Measurements from ENCODE around the gene E2F8.

The E2F8 gene

DNA sequence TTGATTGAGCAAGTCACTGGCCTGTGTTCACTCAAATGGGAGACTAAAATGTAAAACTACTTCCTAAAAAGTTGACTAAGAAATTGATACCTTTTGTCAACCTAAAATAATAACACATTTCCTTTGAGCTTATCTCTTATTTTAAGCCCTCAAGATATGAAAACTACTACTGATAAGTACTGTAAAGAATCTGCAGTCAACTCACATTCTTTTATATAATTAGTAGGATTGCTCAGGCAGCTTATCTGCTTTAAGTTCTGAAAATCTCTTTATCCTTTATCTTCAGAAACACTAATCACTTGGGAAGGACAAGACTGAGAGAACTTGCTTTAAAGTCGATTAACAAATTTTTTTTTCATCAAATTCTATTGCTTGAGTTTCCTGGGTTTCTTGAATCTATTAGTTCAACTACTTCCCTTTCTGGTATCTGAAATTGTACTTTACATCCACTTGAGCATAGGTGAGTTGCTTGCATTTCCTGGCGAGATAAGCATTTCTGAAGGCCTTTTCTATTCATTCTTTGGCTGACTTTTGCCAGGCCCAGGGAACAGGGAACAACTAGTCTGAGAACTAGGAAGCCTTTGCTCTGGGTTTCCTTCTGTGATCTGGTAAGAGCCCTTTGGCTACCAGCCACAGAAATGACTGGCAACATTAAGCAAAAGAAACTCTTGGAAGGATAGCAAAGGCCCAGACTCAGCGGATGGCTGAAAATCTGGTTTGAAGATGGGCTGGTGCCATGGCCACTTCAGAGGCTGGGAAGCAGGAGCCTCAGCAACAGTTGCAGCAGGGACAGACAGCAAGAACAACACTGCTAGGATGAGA, 19.6 kb downstream of the E2F8 start:
- DNase-seq (ENCODE audit: low read depth in 2 of 2) = no peak

DNA sequence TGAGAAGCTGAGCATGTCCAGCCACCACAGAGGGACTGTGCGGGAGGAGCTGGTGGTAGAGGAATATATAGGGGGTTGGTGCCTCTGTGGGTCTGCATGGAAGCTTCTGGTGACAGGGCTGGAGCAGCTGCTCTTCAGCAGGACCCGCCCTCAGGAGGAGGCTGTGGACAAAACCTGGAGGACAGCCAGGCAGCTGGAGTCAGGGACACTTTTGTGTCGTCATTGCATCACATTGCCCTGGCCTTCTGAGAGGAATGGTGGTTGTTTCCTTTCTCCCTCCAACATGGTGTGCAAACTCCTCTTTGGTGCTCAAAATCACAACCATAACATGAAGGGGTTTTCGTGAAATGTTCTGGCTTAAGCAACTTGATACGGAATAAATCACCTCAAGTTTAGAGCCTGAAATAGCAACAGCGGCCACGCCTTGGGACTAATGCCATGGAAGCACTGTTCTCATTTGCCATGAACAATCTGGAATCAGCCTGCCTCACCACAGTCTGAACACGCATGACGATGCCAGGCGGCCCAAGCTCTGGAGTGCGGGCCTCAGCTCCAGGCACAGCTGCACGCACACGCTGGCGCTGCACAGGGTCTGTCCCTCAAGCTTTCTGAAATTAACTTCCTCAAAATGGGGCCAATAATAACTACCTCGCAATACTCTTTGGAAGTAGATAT, 21.8 kb downstream of the E2F8 start:
- no peak for DNase-seq (ENCODE audit: low read depth in 2 of 2)

DNA sequence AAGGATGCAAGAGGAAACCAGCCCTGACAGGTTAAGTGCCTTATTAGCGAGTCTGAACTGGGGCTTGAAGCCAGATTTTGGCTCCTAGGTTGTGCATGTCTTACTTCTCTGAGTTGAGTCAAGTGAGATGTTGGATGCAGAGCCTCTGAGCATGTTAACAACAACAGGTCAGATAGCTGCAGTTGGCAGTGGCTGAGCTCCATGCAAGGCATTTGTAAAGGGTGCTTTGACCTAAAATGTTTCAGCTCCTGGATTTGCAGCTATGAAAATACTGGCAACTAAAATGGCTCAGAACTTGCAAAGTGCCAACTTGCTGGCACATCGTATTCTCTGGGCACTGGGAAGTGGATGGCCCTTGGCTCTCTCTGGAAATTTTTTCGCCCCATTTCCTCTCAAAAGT, 22.5 kb downstream of the E2F8 start:
- DNase-seq (ENCODE audit: low read depth in 2 of 2) = no peak

DNA sequence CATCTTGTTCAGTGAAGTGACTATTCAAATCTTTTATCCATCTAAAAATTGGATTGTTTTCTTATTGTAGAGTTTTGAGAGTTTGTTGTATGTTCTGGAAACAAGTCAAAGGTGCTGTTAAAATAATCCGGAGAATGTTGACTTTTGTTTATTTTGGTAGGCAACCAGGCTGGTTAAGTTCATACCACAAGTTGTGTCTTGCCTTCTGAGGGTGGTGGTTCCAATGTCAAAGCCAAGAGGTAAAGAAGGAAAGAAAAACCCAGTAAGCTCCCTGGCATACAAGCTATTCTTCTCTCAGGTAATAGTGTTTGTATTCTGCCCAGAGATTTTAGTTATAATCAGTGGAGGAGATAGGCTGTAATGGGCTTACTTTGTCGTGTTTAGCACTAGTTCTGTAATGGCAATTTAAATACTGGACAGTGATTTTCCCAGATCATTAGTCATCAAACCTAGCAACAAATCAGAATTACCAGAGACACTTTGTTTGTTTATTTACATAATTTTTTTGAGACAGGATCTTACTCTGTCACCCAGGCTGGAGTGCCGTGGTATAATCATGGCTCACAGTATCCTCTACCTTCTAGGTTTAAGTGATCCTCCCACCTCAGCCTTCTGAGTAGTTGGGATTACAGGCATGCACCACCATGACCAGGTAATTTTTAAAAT, 23.9 kb downstream of the E2F8 start:
- DNase-seq (ENCODE audit: low read depth in 2 of 2) = no peak

DNA sequence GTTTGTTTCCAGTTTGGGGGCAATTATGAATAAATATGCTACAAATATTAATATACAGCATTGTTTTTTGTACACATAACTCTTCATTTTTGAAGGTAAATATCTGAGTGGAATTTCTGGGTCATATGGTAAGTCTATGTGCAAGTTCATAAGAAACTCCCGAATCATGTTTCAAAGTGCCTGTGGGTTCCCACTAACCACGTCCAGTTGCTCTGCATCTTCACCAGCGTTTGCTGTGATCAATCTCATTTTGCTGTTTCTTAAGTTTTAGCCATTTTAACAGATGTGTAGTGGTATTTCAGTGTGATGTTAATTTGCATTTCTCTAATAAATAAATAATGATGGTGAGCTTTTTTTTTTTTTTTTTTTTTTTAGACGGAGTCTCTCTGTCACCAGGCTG, 24.7 kb downstream of the E2F8 start:
- no peak for DNase-seq (ENCODE audit: low read depth in 2 of 2)

DNA sequence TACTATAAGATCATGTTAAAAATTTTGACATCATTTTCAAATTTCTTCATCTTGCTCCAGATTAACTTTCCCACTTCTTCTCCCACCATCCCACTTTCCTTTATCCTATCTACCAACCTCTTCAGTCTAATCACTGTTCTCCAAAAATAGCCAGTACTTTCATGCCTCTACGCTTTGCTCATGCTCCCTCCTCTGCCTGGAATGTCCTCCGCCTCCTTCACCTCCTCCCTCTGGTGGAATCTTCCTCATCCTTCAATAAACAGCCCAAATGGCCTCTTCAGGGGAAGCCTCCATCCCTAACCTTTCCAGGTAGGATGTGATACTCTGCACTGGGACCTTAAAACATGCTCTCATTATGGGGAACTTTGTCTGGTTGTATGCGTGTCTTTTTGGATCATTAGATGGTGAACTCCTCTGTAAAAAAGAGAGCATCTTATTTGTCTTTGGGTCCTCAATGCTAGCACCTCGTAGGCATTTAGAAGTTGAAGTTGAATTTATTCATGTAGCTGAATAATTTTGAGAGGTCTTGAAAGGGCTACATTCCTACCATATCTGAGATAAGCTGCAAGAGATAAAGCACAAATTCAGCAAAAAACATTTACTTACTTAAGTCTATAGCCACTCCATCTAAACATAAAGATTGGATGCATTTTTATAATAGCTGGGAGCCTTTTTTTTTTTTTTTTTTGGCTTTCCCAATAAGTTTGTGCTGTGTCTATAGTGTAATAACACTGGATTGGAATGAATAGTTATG, 31.0 kb downstream of the E2F8 start:
- no peak for DNase-seq (ENCODE audit: low read depth in 2 of 2)

DNA sequence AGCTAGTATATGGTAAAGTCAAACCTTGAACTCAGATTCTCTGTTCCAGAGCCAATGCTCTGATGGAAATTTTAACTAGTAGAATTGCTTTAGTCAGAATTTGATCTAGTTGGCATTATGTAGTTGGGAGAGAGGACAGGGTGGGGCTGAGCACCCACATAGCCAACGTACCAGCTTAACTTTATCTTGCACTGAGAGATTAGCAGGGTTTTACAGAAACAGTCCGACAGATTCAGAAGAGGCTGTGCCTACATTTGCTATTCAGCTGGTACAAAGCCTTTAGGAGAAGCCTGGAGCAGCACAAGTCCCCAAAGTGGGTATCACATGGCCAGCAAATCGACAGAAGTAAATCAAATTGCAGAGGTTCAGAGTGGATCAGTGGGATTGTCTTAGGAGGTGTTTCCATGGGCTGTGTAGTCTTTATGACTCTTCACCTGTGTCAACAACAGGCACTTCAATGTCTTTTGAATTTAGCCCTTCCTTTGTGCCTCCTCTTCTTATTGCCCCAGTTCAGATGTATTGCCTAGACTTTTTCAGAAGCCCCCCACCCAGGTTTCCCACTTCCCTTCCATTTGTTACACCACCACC, 31.7 kb downstream of the E2F8 start:
- no peak for DNase-seq (ENCODE audit: low read depth in 2 of 2)

DNA sequence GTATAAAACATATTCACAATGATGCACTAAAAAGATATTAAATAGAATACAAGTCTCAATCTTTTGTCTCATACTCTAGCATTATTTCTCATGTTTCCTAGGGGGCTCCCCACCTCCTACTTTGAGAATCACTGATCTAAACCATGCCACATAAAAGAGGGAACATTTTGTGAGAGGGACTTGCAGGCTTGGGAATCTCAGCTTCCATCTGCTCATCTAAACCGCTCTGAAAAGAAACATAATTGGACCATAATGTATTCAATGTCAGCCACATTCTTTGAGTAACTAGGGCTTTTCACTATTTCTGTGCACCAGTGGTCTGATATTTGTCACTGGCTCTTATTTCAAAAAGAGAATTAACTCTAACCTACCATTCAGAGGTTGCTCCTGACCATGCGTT, 32.6 kb downstream of the E2F8 start:
- no peak for DNase-seq (ENCODE audit: low read depth in 2 of 2)

DNA sequence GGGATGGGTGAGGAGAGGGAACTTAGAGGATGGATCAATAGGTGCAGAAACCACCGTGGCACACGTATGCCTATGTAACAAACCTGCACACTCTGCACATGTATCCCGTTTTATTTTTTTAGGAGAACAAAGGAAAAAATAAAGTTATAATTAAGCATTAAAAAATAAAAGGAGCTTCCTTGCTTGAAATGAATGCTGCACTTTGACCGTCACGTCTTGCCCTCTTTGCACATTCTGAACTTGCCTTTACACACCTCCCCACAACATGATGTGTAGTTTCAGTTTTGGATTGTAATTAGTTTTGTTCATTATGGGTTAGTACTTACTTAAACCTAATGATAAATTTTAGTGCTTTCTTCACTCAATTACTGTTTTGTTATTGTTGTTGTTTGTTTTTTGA, 35.9 kb downstream of the E2F8 start:
- no peak for DNase-seq (ENCODE audit: low read depth in 2 of 2)

DNA sequence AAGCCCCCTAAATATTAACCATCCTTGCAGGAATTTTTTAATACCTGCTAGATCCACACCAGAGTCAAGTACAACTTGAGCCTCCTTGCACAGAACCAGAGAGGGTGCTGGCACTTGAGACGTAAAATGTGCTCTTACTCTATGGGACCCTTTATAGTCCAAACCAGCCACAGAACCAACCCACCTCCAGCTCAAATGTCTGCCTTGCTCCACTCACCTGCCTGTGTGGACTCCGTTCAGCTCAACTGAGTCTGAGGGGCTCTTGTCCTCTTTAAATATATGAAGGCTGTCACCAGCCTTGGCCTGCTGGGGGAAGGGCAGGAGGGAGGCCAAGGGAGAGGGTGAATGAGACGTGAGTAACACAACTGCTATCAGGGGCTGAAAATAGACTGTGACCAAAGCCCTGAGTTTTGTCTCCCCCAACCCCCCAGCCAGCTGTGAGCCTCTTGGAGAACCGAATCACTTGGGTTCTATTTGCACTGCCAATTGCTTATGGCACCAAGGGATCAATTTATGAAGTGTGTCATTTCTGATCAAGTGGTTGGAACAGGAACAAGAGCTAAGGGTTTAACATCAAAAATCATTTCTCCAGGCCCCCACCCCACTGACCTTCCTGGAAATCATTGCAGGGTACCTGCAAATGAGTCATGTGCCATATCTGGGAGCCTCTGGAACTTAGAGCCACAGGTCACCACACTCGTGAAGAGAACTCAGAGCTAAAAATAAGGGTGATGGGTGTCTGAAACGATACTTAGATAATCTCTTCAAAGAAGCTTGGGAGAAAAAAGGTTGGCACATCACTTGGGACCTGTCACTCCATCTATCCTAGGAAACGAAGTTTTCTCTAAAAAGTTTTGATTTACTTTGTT, 38.8 kb downstream of the E2F8 start, which contains the start of gene CSRP3:
TSS of gene CSRP3 (minus strand) at position 247 of the 869 bp plus-strand sequence. CDS start 9,535 bp downstream, outside the sequence.
- no peak for DNase-seq (ENCODE audit: low read depth in 2 of 2)

DNA sequence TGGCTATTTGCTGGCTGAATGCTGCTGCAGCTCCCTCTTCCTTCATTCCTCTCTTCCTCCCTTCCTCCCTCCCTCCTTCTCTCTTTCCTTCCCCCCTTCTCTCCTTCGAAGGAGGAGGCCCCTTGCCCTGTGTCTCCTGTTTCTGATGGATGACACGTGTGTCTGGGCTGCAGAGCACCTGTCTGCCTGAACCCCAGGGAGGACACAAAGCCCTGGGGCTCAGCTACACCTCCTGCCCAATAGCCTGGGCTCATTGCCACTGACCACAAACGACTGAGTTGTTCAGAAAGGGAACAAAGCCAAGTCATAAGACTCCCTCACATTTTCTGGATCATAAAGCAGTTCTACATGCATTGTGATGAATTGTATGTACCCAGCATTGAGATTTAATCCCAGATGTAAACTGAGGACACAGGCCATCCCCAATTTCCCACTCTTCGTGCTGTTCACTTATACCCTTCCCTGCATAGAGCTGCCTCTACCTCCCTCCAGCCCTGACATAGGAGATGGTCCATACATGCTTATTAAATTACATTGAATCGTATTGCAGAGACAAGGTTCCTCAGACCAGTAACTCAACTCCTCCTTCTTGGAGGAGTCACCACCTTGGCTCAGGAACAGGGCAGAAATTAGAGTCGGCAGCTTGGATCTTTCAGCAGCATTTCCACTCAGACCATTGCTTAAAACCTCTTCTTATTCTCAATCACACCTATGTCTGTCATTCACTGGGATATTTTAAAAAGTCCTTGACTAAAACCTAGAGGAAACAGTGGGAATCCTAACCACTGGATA, 40.1 kb downstream of the E2F8 start:
- no peak for DNase-seq (ENCODE audit: low read depth in 2 of 2)

DNA sequence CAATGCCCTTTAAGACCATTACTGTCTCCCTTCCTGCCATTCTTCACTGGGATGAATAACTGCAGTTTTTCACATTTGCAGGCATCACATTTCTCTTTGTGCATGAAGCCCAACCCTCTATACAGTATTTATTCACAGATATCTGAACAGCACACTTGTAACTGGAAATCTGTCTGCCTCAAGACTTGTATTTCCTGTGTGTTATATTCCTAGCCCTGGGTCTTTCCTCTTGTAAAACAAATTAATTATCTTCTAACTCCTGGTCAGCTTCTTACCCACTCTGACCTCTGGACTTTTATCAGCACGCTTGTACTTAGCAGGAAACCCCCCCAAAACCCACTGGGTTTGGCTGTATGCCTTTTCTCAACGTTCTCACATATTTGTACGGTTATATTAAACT, 41.0 kb downstream of the E2F8 start:
- no peak for DNase-seq (ENCODE audit: low read depth in 2 of 2)

DNA sequence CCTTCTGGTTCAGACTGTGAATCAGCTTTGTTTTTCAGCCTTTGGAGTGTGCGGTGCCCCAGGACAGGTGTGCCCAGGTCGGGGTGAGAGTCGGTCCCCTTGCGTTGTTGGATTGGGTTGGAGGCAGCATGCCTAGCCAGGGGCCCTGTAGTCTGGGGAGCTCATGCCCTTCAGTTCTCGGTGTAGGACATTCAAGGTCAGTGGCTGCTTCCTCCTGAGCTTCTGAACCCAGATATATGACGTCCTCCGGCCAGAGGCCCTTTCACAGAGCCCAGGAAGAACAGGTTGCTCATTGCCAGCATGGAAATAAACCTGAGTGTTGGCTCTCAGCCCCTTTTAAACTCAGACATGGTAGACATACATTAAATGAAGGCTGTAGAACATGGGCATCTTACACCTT, 41.7 kb downstream of the E2F8 start:
- DNase-seq (ENCODE audit: low read depth in 2 of 2) = no peak

DNA sequence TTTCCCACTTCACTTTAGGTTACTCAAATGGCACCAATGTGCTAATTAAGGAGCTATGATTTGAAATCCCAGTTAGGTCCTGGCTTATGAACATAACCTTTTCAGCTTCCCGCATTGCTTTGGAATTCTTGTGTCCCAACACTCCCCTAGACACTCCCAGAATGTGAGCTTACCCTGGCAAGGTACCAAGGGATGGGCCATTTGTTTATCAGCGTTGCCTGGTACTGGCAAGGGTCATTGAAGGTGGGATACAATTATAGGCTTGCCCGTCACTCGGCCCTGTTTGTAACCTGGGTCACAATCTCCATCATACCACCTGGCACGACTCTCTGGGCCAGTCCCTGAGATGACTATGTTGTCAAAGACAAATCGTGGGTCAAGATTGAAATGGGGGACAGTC, 44.3 kb downstream of the E2F8 start:
- no peak for DNase-seq (ENCODE audit: low read depth in 2 of 2)

DNA sequence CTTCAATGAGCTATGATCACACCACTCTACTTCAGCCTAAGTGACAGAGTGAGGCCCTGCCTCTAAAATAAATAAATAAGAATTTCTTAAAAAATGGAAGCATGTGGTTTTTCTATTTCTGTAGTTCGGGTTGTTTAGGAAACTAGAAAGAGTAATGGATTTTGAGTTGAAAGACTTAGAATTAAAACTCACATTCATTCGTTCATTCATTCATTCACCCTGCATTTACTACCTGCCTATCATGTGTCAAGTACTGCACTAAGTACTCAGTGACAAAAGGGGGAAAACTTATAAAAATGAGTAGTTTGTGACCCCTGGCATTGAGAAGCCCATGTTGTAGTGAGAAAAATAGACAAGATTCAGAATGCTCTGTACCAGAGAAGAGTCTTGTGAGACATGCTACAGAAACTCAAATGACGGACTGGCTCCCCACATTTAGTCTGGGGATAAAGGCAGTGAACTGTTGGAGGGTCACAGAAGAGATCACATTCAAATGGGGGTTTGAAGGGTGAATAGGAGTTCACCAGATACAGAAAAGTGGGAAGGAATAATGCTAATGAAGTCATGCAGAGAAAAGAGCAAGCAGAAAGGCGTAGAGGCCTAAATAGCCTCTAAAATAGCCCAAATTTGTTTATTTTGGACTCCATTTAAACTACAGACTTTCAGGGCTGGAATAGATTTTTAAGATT, 46.0 kb downstream of the E2F8 start:
- no peak for DNase-seq (ENCODE audit: low read depth in 2 of 2)

DNA sequence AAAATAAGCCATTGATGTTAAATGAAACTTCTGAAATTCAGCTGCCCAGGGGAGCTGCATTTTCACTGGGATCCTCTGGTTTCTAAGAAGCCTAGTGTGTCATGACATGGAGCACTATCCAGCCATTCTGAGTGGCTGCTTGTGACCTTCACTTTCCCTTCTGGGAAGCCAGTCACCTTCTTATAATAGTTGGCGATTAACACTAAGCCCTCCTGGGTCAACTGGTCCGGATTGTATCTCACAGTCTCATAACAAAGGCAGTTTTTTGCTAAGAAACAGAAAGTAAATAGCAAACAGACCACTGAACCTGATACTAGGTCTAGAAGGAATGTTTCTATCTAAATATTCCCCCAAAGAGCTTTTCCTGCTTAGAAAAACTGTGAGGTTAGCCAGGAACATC, 46.8 kb downstream of the E2F8 start:
- DNase-seq (ENCODE audit: low read depth in 2 of 2) = no peak

DNA sequence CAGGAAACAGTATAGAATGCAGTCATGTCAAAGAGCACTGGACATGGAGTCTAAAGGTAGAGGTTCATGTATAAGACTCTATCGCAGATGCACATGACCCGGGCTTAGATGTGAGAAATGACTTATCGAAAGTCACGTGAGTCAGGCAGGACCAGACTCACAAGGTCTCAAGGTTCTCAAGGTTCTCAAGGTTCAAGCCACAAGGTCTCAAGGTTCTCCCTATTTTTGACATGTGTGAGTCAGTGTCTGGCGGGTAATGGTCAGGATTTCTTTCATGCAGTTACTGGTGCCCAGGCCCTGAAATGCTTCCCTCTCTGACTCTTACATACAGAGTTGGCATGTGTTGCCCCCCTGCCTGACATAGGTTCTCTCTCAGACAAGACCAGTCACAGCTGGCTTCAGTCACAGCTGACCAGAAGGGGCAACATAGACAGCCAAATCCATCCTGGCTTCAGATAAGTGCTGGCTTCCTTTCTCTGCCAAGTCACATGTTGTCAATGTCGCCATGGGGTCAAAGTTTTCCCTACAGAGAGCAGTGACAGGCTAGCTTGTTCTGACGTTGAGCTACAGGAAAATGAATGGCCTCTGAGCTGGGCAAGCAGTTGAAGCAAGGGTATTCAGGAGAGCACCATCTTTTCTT, 49.1 kb downstream of the E2F8 start:
- no peak for DNase-seq (ENCODE audit: low read depth in 2 of 2)

DNA sequence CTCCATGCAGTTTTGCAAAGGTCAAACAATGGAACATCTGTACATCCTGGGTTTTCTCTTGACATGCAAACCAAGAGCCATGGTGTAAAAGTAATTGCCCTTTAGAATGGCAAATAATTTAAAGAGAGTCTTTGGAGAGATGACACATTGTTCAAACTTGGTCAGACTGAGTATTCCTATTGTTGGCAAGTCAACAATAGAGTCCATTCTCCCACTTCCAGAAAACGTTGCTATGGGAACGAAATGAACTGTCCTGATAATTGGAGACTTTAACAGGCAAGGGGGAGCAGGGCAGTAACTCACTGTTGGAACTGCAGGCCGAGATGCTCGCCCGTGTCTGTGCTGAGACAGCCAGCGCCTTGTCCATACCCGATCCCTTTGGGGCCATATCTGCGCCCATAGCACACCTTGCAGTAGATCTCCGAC, 52.9 kb downstream of the E2F8 start:
- no peak for DNase-seq (ENCODE audit: low read depth in 2 of 2)
